ENCODE data around the gene MYO15B.
"Not testable (repeated sequence)": the region's sequence is repeated elsewhere in the genome, so short reads cannot be mapped to it uniquely, and the experiment has no call there.

Gene MYO15B

GRCh38 chr17:75624714-75625345 is 37.2 kb downstream of the MYO15B start:
- no peak for DNase-seq (ENCODE audit: low spot score)

DNA sequence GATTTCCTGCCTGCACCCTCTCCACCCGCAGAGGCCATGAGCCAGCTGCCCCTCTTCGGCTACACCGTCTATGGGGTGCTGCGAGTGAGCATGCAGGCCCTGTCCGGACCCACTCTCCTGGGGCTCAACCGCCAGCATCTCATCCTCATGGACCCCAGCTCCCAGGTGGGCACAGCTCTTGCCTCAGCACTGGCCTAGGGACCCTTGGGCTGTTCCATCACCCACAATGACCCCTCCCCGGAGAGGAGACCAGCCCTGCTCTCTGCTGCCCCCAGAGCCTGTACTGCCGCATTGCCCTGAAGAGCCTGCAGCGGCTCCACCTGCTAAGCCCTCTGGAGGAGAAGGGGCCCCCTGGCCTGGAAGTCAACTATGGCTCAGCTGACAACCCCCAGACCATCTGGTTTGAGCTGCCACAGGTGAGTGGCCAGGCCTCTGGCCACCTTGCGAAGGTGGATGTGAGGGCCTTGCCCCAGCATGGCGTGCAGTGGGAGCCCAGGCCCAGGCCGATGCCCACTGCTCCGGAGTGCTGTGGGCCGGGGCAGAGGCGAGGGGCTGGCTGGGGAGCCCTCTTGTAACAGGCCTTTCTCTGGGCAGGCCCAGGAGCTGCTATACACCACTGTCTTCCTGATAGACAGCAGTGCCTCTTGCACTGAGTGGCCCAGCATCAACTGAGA is 38.4 kb downstream of the MYO15B start:
- no peak for DNase-seq (ENCODE audit: low spot score)

DNA sequence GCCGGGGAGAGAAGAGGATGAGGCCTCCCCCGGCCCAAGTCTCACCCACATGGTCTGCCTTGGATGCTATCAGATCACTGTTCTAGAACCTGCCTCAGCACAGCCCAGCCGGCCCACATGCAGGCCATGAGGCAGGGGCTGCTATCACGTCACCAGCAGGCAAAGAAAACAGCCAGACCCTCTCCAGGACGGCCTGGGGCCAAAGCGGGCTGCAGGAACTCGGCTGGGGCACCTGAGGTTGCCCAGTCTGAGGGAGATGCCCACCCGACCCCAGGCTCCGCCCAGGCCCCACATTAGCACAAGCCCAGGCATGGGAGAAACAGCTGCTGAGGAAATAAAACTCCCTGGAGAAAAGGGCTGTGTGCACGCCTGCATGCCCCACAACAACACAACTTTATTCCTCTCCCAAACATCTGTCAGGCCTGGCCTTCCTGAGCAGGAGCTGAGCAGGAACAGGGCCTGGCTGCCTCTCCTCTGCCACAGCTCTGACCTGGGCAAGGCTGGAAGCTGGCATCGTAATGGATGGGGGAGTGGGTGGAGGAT is 39.0 kb downstream of the MYO15B start:
- no peak for DNase-seq (ENCODE audit: low spot score)

- DNase-seq (ENCODE audit: low spot score): no peak
These were observed 39.5 kb downstream of the MYO15B start for GRCh38 chr17:75627094-75627493.

DNA sequence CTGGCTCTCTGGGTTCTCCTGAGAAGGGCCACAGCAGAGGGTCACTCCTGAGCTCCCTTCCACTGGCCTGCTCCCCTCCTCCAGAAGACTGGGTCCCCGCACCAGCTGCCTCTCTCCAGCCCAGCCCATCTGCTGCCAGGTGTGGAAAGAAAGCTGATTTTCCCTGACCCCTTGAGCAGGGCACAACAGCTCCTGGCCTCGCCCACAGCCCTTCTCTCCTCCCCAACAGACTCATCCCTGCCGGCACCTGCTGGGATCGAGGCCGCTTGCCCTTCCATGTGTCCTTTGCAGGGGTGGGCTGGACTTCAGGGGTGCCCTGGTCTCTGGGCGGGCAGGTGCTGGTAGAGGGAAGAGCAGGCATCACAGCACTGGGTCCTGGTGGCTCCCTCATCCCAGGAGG is 40.8 kb downstream of the MYO15B start:
- no peak for DNase-seq (ENCODE audit: low spot score)

DNA sequence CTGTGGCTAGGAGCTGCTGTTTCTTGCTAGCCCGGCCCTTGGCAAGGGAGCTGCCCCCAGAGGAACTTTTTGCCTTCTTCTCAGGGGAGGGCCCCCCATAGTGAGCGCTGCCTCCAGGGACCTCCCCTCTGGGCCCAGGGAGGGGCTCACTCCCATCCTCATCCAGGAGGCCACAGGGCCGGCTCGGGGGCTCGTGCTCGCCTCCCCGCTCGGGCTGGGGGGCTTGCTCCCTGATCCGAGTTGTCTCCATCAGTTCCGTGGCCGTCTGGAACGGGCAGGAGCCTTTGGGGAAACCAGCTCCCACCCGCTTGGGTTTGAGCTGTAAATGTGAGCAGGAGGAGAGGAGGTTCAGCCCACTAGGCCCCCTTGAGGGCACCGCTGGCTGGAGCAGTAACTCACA is 41.6 kb downstream of the MYO15B start:
- DNase-seq (ENCODE audit: low spot score): no peak

GRCh38 chr17:75630071-75630917 is 42.7 kb downstream of the MYO15B start:
- no peak for DNase-seq (ENCODE audit: low spot score)

DNA sequence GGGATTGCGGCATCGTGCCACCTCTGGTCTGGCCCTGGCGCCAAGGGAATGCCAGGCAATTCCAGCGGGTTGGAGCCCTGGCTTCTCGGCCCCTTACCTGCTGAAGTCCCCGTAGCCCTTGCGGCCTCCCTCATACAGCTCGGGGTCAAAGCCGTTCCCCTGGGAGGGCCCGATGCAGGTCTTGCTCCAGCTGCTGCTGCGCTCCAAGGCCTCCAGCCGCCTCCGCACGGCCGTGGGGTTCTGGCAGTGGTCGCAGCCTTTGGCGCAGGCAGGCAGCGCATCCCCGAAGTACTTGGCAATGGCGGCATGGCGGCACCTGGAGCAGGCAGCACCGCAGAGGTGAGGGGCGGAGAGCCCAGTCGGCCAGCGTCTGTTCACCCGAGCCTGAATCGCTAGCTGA is 43.8 kb downstream of the MYO15B start:
- no peak for DNase-seq (ENCODE audit: low spot score)

DNA sequence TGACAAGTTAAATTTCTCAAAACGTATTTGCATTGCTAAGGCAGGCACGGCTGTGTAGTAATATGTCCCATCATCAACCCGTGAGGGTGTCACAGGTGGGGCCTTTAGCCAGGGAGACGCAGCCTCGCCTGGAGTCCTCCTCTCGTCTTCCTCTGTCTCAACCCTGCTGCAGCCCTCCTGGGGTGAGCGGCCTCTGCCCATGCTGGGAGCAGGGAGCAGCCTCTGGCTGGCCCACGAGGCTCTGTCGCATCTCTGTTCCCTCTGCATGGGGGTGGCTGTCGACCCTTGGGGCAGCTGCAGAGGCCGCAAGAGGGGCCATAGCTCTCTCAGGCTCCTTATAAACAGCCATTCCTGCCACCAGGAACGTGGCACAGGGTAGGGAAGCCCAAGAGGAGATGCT is 44.8 kb downstream of the MYO15B start:
- no peak for DNase-seq (ENCODE audit: low spot score)

DNA sequence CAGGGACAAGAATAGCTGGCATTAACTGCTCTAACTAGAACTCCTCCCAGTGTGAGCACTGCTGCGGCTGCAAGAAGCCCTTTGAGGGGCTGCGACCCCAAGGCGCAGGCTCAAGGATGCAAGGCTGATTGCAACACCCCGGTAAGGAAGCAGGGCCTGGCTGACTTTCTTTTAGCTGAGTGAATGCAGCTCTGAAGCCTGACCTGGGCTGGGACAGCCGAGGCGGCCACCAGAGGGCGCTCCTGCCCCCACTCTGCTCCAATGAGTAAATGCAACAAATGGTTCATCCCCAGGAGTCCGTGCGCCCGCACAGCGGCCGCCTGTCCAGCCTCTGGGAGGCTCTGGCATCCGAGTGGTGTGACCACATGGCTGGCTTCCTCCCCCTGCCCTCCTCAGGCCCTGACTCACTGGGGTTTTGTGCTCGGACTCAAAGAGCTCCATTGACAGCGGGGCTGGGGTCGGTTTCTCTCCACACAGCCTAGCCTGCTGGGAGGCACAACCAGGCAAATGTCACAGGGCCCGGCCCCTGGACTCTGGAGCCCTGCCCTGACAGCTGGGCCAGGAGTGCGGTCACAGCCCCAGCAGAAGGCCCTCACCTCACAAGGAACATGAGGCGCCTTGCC is 45.4 kb downstream of the MYO15B start, which contains the start of gene SMIM5:
Gene SMIM5, plus strand, starts transcription at position 572 of the 623 bp plus-strand sequence. CDS start 6,768 bp downstream, outside the sequence.
- peak; percentile 99 for DNase-seq (ENCODE audit: low spot score)

GRCh38 chr17:75633486-75634375 is 46.1 kb downstream of the MYO15B start:
- DNase-seq (ENCODE audit: low spot score): peak; percentile 88

DNA sequence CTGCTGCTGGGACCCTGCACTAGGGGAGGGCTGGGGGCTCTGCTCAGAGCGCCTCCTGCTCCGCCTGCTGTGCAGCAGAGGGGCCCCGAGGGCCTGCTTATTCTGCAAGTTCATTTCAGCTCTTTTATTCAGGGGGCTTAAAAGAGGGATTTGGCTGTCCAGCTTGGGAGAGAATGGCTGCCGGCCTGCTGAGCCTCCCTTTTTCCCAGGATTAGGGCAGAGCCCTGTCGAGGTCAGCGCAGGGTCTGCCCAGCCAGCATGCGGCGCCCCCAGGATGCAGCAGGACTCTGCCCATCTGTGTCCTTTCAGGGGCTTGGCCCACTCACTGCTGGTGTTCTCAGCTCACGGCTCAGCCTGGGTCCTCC is 46.8 kb downstream of the MYO15B start:
- DNase-seq (ENCODE audit: low spot score): no peak

- DNase-seq (ENCODE audit: low spot score): peak; percentile 30
These were observed 47.4 kb downstream of the MYO15B start for GRCh38 chr17:75634754-75635609.

GRCh38 chr17:75635610-75636202 is 48.1 kb downstream of the MYO15B start:
- DNase-seq (ENCODE audit: low spot score): peak; percentile 65

DNA sequence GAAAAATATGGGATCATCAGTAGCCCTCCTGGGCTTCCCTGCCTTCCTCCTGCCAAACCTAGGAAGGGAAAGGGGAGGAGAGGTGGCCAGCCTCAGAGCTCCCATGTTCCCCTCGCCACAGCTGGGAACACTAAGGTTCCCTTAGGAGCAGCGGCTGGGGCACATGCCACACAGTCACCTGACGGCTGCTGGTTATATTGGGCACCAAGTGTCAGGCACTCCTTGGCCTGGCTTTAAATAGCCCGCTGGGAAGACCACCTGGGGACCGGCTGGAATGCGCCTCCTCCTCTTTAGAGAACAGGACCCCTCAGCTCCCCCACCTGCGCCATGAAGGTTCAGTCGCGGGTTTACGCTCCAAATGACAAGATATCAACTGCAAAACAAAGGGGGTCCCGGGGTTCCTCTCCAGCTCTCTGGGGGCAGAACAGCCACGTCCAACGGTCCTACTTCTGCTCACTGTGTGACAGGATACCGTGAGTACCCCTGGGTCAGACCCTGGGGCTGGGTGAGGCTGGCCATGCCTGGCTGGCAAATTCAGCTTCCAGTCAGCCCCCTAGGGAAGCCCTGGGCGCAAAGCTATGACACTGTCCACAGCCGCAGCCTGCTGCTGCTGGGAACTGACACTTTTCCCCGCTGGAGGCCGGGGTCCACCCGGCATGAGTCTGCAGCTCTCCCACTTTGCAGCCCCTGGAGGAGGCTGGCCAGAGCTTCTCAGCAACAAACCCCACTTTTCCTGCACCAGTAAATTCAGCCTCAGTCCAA is 49.0 kb downstream of the MYO15B start:
- DNase-seq (ENCODE audit: low spot score): no peak

DNA sequence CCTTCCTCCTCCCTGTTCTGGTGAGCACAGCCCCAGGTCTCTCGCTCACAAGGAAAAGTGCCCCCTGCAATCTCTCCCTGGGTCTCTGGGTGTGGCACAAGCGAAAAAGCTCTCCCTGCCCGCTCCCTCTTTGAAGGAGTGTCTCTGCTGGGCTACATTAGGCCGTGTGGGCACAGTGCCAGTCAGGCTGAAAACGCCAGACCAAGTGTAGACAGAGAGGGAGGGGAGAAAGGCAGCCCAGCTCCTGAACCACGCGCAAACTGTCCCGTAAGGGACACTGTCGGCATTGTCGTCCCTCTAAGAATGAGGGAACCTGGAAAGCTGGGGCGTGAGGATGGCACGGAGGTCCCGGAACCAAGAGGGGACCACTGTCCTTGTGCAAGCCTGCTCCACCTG is 49.5 kb downstream of the MYO15B start:
- DNase-seq (ENCODE audit: low spot score): peak; percentile 74

DNA sequence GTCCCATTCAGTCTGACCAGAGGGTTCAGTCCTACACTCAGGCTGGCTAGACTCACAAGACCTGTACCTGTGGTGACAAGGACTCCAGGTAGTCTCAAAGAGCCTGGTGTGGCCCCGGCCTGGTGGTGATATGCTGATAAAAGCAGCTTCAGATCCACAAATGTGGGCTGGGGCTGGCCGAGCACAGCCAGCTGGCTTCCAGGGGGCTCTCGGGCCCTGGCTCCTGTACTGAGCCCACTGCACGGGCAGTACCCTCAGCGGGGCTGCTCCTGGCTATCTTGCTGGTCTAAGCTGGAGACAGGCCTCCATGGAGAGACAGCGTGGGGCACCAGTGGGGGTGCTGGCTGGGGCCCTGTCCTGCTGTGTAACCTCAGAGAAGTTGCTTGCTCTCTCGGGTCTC is 50.0 kb downstream of the MYO15B start:
- no peak for DNase-seq (ENCODE audit: low spot score)

GRCh38 chr17:75638039-75638438 is 50.4 kb downstream of the MYO15B start:
- not testable (repeated sequence) for DNase-seq (ENCODE audit: low spot score)

- DNase-seq (ENCODE audit: low spot score): no peak
These were observed 51.3 kb downstream of the MYO15B start for GRCh38 chr17:75638893-75639292.
